NCI-H69 (cell line): ENCODE results near the gene CNTNAP2.

Experiments used
- DNase-seq: peaks from one replicate; lab custom pipeline; 2025; lab: John Stamatoyannopoulos, UW

Gene CNTNAP2

DNA sequence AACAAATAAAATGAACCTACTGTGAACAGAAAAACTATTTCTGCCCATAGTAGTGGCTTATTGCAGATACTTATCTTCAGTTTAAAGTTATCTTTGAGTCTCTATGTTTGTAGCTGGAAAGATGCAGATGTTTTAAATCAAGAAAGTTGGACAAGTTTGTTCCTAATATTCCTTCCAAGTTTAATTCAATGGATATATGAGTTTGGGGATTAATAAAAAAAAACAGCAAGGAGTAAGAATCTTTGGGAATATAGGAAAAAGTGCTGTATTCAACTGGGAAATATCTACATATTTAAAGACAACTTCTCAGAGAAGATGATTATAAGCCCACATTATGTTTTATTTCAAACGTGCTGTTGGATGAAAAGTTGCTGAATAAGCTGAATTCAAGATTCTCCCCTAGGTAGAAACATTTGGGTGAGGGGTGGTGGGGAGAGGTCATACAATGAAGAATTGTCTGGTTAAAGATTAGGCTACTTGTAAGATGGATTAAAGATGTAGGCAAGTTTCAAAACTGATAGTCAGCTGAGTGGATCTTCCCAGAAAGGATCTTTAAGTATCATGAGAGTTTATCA lies 1135.2 kb downstream of the CNTNAP2 start:
- no peak for DNase-seq

DNA sequence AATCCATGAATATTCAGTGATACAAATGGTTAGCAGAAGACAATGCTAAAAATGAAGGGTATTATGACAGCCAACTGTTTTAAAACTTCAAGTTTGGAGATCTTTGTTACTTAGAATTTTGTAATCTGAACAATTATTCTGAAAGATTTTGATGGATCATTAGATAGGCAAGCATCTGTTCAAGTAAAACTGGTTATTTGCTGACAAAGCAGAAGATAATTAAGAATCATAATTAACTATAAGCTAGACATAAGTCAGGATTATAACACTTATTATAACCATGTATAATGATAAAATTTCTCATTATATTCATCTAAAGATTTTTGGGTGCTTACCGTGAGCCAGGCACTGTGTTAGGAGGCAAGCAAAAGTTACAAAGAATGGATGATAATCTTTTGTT lies 1145.1 kb downstream of the CNTNAP2 start:
- no peak for DNase-seq

DNA sequence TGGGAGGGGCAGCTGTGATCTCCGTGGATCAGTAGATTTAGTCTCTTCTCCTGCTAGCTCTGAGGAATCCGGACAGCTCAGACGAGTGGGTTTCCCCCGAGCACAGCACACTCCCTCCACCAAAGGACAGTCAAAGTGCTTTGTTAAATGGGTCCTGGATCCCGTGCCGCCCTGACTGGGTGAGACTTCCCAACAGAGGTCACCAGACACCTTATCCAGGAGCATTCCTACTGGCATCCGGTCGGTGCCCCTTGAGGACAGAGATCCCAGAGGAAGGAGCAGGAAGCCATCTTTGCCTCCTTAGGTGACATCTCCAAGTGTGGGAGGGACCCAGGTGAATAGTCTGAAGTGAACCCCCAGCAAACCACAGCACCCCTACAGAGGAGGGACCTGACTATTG lies 1148.9 kb downstream of the CNTNAP2 start:
- DNase-seq, result no peak

DNA sequence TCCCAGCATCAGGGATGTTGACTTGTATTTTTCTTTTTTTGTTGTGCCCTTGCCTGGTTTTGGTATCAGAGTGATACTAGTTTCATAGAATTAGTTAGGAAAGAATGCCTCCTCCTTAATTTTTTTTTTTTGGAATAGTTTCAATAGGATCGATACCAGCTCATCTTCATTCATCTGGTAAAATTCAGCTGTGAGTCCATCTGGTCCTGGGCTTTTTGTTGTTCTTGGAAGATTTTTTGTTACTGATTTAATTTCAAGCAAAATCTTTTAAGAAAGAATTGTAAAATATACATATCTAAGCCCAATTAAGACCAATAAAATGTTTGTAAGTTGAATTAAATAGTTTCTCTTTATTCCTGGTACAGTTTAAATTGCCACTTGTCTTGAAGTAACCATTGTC lies 1159.5 kb downstream of the CNTNAP2 start:
- DNase-seq, result no peak

DNA sequence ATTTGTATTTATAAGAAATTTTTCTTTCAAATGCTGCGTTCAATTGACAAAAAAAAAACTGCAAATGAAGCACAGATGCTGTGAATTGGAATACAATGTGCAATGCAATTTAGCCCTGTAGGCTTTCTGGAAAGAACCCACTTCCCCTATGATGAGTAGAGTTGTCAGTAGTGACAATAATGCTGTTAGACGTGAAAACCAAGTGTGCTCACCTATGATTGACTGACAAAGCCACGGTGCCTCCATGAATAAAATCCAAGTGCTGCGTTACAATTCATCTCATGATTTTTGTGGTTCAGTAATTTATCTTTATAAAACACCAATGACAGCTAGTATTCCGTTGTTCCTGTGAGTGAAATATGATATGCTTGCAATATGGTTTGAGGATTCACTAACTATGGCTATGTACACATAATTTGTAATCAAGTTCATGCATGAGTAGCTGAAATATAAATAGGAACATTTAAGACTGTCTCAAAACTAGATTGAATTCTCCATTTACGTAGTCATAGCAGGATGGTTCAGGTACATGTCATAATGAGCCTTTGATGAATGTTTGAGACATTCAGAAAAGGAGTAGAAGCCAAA lies 1160.3 kb downstream of the CNTNAP2 start:
- peak; percentile 93 for DNase-seq

DNA sequence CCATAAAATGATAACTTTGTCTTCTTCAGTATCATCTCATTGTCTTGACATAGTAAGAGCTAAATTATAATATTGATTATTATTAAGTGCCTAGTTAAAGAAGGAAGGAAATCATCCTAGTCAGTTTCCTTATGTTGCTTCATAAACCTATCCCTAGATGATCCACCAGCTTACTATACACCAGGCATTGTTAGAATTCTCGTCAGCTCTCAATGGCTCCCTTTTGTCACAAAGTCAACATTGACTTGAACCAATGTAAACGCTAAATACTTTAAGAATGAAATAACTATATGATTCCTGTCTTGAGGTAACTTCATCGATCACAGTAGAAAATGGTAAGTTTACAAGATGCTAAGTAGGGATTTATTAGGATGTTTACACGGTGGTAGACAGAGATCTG lies 1162.9 kb downstream of the CNTNAP2 start:
- peak; percentile 93 for DNase-seq

DNA sequence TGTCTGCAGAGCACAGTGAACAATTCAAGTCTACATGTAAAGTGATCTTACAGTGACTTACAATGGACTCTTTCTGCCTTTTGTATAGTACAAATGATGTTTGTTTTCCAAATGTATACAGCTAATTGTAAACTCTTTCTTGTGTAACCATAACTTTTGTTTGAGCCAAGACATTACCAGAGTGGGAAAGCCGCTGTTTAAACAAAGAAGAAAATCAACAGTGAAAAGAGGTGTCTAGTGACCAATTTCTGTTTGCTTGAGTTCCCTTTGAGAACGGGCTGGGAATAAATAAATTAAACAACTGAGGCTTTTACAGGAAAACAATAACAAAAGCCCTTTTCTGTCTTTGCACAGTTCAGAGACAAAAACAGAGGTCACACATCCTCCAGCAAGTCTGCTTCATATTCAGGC lies 1163.4 kb downstream of the CNTNAP2 start:
- peak; percentile 95 for DNase-seq

DNA sequence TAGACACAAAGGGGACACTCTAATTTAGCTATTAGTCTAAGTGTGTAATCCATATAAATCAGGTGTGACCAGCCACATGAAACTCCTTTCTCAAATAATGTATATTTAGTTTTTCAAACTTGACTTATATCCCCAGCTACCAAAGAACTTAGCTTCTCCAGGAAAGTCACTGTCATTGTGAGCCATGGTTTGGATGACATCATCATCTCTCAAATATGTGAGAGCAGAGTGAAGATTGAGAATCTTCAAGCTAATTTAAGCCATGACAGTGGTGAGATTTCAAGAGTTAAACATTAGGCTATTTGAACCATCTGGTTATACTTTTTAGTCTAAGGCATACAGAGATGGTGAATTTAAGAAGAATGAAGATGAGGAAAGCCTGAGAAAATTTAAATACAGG lies 1165.6 kb downstream of the CNTNAP2 start:
- no peak for DNase-seq

DNA sequence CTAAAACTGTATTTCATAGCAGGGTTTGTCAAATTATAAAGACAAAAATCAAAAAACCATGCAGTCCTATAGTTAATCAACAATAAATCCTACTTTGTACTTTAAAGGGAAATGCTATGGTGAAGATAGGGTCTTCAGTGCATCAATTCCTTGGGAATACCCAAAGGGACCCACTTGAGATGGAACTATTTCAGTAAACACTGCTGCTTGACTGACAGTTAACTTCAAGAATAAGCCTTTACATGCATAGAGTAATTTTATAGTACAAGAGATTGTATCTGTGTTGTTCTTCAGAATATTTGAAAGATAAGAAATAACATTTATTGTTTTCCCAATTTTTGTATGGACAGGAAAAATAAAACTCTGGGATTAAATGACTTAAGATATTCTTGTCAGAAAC lies 1179.6 kb downstream of the CNTNAP2 start:
- DNase-seq, result no peak

DNA sequence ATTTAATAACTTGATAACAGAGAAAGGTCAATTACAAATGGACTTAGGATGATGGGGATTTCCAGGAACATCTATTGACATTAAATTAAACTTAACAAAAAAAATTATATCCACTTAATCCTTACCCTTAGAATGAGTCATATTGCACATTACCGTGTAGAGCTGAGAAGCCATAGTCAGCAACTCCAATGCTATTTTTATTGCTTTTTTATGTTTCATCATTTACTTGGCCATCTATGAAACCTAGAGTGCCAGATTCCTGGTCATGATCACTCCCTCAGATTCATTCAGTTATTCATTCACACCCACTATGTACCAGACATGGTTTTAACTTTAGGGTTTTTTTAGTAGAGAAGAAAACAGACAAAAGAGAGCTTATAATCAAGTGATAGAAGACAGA lies 1180.4 kb downstream of the CNTNAP2 start:
- peak; percentile 19 for DNase-seq

DNA sequence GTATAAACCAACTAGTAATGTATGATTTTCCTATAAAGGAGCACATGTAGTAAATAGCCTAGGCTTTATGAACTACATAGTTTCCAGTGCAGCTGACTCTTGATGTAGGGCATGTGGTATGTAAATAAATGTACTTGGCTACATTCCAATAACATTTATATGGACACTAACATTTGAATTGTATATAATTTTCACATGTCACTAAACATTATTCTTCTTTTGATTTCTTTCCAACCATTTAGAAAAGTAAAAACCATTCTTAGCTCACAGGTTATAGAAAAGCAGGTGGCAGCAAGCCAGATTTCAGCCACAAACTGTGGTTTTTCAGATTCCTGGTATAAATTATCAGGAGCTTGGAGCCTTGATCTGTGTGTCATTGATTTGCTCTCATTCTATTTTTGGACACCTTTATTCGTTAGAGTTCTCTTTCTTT lies 1182.0 kb downstream of the CNTNAP2 start:
- peak; percentile 87 for DNase-seq

DNA sequence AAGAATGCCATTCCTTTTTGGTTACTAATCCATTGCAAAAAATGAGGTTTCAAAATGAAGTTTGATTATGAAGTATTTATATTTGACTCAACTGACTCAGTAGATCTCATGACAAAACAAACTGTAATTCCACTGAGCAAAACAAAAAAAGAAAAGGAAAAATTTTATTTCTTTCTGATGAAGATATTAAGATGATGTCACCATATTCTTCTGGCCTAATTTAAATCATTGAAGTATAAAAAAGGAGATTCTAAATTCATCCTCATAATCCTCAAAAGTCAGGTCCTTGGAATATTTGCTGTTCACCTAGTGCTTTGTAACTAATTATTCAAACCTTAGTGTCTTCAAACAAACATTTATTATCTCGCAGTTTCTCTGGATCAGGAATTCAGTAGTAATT lies 1183.7 kb downstream of the CNTNAP2 start:
- DNase-seq, result no peak

DNA sequence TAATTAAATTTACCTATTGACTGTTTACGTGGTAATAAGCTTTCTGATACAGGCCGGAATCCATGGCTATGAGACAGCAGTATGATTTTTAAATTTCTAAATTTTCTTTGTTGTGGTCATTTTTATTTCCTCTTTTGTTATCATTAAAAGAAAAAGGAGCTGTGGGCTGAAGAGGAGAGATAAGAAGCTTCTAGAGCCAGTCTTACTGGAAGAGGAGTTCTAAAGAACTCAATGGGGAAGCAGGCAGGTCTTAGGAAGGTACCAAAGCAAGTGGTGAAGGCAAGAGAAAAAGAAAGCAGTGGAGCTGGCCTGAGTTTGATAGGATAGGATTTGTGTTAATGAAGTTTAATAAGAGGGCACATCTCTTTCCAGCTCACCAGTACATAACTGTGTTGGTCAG lies 1187.8 kb downstream of the CNTNAP2 start:
- no peak for DNase-seq

DNA sequence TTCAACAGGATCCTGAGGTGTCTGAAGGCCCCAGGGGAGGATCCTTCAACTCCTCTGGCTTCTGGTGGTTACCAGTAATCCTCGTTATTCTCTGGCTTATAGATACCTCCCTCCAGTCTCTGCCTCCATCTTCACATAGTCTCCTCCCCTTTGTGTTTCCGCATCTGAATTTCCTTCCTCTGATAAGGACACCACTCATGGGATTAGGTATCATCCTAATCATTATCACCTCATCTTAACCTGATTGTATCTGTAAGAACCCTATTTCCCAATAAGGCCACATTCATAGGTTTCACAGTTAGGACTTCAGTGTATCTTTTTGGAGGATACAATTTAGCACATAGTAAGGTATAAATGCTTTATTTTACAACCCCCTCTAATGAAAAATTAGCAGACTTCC lies 1189.2 kb downstream of the CNTNAP2 start:
- no peak for DNase-seq

DNA sequence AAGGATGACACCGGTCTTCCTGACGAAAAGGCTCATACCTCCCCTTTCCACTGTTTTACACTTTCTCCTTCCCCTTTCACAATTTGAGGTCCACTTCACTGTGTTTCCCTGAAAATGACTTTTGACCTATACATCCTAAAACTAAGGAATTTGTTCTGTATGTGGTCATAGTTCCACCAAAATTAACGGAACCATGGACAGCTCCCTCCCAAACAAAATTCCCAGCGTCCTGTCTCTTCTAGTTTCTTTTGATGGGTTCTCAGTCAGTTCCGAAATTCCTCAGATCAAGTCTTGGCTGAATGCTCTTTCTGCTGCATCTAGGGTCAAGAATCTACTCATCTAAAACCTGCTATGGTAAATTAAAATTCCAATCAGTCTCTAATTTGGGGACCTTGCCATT lies 1191.9 kb downstream of the CNTNAP2 start:
- DNase-seq, result no peak

DNA sequence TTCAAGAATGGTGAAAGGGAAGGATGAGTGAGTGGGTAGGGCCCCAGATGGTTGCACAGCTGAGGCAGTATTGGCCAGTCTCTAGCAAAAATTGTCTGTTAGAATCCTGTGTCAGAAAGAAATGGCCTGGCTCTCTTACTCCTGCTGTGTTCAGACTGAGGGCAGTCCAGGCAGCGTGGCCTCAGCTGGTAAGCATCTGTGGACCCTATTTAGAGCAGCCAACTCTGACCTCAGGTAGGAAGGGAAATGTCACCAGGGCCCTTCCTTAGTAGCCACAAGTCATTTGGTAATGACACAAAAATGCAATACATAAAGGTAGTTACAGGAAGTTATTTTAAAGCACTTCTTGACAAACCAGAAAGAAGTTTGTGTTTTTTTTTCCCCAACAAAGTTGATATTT lies 1194.7 kb downstream of the CNTNAP2 start:
- DNase-seq, result peak; percentile 32

DNA sequence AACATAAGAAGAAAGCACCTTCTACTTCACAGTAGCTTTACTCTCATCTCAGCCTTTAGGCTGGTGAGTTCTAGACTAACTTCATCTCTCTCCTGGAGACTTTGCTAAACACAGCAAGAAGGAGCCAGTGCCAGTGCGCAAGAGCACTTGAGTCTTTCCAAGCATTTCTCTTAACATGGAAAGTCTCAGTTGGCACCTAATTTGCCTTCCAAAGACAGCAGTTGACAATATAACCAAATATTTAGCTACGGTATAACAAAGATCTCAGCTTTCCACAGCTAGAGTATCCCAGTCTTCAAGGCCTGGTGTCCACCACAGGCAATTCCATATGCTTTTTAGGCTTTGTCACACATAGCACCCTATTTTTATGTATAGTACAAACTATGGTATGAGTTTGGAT lies 1204.9 kb downstream of the CNTNAP2 start:
- no peak for DNase-seq

DNA sequence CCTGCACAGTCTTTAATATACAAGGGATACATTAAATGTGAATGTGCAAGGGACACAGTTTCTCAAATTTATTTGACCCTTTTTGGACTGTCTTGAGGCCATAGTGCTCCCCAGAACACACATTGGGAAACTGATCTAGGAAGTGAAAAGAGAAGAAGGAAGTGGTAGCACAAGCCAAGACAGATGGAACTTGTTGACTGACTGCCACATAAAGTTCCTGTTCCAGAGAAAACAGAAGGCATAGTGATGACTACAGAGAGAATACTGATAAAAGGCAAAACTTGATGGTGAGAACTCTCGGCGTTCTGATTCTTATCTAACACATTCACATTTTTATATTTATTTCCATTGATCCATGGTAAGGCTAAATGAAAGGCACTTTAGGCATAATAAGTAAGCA lies 1216.4 kb downstream of the CNTNAP2 start:
- no peak for DNase-seq

DNA sequence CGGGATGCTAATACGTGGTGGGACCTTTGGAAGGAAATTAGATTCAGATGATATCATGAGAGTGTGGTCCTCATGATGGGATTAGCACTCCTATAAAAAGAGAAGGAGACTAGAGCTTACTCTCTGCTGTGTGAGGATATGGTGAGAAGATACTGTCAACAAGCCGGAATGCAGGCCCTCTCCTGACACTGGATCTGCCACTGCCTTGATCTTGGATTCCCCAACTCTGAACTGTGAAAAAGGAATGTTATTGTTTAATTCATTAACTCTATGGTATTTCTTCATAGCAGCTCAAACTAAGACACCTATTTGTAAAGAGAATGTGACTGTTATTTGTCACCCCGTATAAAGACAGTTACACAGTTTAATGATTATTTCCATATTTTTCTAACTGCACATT lies 1246.5 kb downstream of the CNTNAP2 start:
- DNase-seq, result no peak

DNA sequence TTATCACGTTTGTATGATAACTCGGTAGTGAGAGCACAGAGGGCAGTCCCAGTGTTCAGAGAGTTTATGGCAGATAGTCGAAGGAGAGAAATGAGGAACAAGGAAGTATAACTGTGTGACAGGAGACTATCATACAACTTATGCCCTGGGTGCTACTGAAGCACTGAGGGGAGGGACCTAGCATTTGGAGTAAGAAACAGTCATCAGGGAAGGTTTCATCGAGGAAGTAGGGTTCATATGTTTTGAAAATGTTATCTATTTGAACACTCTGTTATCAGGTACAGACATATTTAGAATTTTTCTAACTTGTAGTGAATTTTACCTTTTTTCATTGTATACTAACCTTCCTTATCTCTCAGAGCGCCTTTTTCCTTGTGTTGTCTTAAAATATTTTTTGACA lies 1259.6 kb downstream of the CNTNAP2 start:
- no peak for DNase-seq

DNA sequence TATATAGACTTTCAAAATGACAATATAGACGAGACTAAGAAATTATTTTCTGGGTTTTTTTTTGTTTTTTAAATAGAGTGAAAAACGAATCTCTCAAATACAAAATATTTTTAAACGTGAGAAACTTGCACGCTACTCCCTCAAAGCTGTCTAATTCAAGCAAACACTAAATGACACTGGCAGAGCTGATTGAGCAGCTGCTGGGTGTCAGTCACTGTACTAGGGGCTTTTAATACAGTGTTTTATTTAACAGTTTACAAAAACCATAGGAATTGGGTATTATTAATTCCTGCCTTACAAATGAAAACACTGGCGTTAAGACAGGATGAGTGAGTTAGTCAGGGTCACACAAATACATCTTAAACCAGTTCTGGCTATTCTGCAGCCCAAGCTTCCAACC lies 1264.3 kb downstream of the CNTNAP2 start:
- DNase-seq, result no peak

DNA sequence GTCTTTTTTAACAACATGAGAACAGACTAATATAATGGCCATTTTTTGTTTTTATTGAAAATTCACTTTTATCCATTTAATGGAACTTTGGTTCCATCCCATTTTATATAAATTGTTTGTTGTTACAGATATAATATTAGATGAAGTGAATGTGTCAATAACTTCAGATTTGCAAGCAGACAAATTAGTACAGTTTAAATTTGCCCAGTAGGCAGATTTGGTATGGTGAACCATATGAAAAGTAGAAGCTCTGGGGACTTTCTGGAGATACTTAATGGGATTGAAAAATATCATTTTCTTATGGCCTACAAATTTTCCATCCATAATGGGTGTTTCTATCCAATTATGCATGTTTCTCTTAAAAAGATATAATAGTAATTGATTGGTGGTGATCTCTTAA lies 1277.7 kb downstream of the CNTNAP2 start:
- no peak for DNase-seq

DNA sequence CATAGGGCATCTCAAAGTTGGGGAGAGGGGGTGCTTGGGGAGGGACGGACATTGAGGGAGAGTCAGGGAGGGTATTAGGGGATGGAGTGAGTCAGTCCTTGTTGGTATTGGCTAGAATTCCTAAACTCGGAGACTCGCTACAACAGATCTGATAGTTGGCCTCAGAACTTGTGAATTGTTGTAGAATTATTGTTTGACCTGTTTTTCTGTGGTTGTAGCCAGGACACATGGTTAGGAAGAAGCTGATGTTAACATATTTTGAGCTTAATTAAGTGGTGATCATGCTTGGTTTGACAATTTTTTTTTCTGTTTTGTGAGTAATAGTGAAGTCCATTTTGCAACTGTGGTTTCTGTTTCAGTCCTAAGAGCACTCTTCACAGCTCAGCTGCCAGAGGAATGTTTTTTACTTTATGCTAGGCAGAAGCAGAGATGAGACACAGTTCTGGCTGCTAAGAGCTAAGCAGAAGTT lies 1283.7 kb downstream of the CNTNAP2 start:
- no peak for DNase-seq

DNA sequence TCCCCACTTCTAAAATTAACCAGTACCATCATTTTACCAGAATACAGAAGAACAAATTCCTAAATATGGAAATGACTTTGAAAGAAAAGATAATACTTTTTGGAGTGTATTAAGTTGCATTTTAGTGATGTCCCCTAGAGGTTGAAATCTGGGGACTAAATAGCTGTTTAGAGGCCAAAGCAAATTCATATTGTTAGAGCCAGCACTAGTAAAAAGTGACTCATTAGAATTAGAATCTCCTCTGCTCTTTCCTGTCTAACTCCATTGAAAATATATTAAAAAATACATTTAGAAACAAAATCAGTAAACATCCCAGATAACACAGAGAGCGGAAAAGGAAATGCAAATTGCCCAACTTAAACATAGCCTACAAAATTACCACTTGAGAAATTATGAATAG lies 1284.3 kb downstream of the CNTNAP2 start:
- no peak for DNase-seq
